CD4-positive, alpha-beta T cell treated with Interleukin-6 for 4 hours (primary cell): ENCODE data around the gene FGD2.

ENCODE experiments used
- DNase-seq: peaks from one replicate; pipeline ENCODE4 v3.0.0-alpha.2; 2020; ENCODE audit warnings: mixed read lengths

FGD2 gene

GRCh38 chr6:36970892-36971842 is 34.3 kb upstream of the FGD2 start:
- DNase-seq = no peak

GRCh38 chr6:36971921-36972673 is 33.4 kb upstream of the FGD2 start:
- no peak for DNase-seq

- no peak for DNase-seq
Measured at GRCh38 chr6:36973190-36973589, 32.3 kb upstream of the FGD2 start.

- DNase-seq = no peak
Measured at GRCh38 chr6:36973647-36974046, 31.8 kb upstream of the FGD2 start.

GRCh38 chr6:36975231-36976006 is 30.0 kb upstream of the FGD2 start:
- no peak for DNase-seq

- no peak for DNase-seq
Measured at GRCh38 chr6:36976007-36976264, 29.5 kb upstream of the FGD2 start.

GRCh38 chr6:36976509-36976908 is 28.9 kb upstream of the FGD2 start:
- DNase-seq = no peak

GRCh38 chr6:36976931-36977330 is 28.5 kb upstream of the FGD2 start:
- DNase-seq = no peak

GRCh38 chr6:36977470-36977941 is 27.9 kb upstream of the FGD2 start:
- no peak for DNase-seq

GRCh38 chr6:36978421-36979346 is 26.8 kb upstream of the FGD2 start:
- DNase-seq = no peak

GRCh38 chr6:36979347-36979742 is 26.1 kb upstream of the FGD2 start:
- peak; percentile 58 for DNase-seq

- no peak for DNase-seq
Measured at GRCh38 chr6:36980129-36980528, 25.3 kb upstream of the FGD2 start.

- no peak for DNase-seq
Measured at GRCh38 chr6:36980876-36981619, 24.4 kb upstream of the FGD2 start.

- no peak for DNase-seq
Measured at GRCh38 chr6:36983538-36983937, 21.9 kb upstream of the FGD2 start.

- peak; percentile 69 for DNase-seq
Measured at GRCh38 chr6:36984581-36985416, 20.7 kb upstream of the FGD2 start.

GRCh38 chr6:36985417-36985807 is 20.0 kb upstream of the FGD2 start:
- DNase-seq = no peak

- DNase-seq = peak; percentile 89
Measured at GRCh38 chr6:36985808-36986703, 19.4 kb upstream of the FGD2 start, which contains the start of gene MTCH1. MTCH1 (minus strand) TSS chr6:36986196; CDS start chr6:36986173, 23 bp downstream.

- DNase-seq = peak; percentile 20
Measured at GRCh38 chr6:36986704-36987047, 18.8 kb upstream of the FGD2 start.

- no peak for DNase-seq
Measured at GRCh38 chr6:36989264-36989663, 16.2 kb upstream of the FGD2 start.
